NB4 (cell line): ENCODE data around the gene UBR3.

ENCODE experiments used
- CTCF ChIP-seq: IDR thresholded peaks from one replicate; pipeline ENCODE4 v1.5.1; 2012; ENCODE audit warnings: low read depth, low read length
- POLR2A ChIP-seq: IDR thresholded peaks from 2 replicates; pipeline ENCODE4 v1.6.1; 2011; ENCODE audit warnings: mild to moderate bottlenecking; ENCODE audit not compliant: insufficient read length; ENCODE audit errors: extremely low read depth

- TF ChIP-seq CTCF (no peak), POLR2A (no peak)
These were observed 259.6 kb downstream of the UBR3 start for GRCh38 chr2:170086751-170087412.
